ENCODE measurements around the gene R3HDM2.

DNA sequence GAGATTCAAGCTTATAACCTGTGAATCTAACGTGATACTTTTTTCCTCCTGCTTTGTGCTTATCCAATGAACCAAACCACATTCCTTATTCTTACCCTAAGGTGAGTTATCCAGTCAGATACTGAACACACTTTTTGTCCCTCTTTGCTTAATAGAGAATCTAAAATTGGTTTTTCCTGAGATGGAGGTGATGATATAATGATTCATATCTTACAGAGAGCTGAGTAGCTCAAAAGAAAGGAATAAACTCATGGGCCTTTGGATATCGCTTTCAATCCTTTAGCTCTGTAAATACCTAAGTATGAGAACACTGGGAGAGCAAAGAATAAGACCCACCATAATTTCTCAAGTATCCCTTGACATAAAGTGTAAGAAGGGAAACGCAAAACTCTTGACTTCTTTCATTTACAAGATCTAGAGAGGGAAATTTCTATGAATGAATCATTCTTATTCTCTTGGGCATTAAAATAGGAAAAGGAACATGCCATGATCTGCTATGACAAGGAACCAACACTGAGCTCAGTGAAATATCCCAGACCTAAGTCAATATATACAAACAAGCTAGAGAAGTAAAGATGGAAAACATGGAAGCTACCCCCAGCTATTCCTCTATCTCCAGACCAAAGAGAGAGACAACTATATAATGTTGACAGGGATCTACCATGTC is 98.1 kb downstream of the R3HDM2 start:
- TF ChIP-seq, protein P1, sequence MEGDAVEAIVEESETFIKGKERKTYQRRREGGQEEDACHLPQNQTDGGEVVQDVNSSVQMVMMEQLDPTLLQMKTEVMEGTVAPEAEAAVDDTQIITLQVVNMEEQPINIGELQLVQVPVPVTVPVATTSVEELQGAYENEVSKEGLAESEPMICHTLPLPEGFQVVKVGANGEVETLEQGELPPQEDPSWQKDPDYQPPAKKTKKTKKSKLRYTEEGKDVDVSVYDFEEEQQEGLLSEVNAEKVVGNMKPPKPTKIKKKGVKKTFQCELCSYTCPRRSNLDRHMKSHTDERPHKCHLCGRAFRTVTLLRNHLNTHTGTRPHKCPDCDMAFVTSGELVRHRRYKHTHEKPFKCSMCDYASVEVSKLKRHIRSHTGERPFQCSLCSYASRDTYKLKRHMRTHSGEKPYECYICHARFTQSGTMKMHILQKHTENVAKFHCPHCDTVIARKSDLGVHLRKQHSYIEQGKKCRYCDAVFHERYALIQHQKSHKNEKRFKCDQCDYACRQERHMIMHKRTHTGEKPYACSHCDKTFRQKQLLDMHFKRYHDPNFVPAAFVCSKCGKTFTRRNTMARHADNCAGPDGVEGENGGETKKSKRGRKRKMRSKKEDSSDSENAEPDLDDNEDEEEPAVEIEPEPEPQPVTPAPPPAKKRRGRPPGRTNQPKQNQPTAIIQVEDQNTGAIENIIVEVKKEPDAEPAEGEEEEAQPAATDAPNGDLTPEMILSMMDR (IDR thresholded peaks at IDR 0.05) = no peak
- no peak for TF ChIP-seq EZH2 (IDR thresholded peaks at IDR 0.05; ENCODE audit: borderline replicate concordance, insufficient read depth, low read depth, low read length, poor library complexity, severe bottlenecking)

Data from B cell (primary cell).